SJSA1 (cell line): ENCODE data around the gene CYP24A1. TPM values are rescaled to one million over a fixed set of nuclear protein-coding genes. Genes with fewer than 3 reads are reported as not detected.
"Not testable (repeated sequence)": the region's sequence is repeated elsewhere in the genome, so short reads cannot be mapped to it uniquely, and the experiment has no call there.

ENCODE experiments used
- DNase-seq, 2 experiments: peaks; one replicate each; pipeline ENCODE4 v3.0.0-alpha.2; 2015 to 2020; ENCODE audit warnings: low spot score in 2 of 2, low read depth in 1 of 2
- H3K27ac ChIP-seq: fragments of 250-450 bp; sonication (Bioruptor Pico); 2 replicates; pipeline ENCODE4 v1.5.1; 2020; ENCODE audit warnings: mild to moderate bottlenecking, moderate library complexity
- H3K27me3 ChIP-seq: fragments of 250-450 bp; sonication (Bioruptor Pico); replicated peaks from 2 replicates; pipeline ENCODE4 v1.5.1; 2020; ENCODE audit warnings: mild to moderate bottlenecking, moderate library complexity
- H3K36me3 ChIP-seq: fragments of 250-450 bp; sonication (Bioruptor Pico); 2 replicates; pipeline ENCODE4 v1.5.1; 2020; ENCODE audit warnings: mild to moderate bottlenecking
- H3K4me1 ChIP-seq: fragments of 250-450 bp; sonication (Bioruptor Pico); replicated peaks from 2 replicates; pipeline ENCODE4 v1.6.1; 2021; ENCODE audit warnings: mild to moderate bottlenecking
- H3K4me3 ChIP-seq: fragments of 250-450 bp; sonication (Bioruptor Pico); 2 replicates; pipeline ENCODE4 v1.5.1; 2020; ENCODE audit warnings: mild to moderate bottlenecking
- H3K9me3 ChIP-seq: fragments of 250-450 bp; sonication (Bioruptor Pico); replicated peaks from 2 replicates; pipeline ENCODE4 v1.5.1; 2020; ENCODE audit warnings: mild to moderate bottlenecking
- total RNA-seq: library from RNA; depleted of rRNA; stranded (reverse); fragments of >200 nt; shearing (Covaris generic); gene quantifications from 2 replicates; pipeline ENCODE4 v1.2.3, GENCODE V29; 2014

Gene CYP24A1
- total RNA-seq, 1 experiment from 2014 or later, result not detected

DNA sequence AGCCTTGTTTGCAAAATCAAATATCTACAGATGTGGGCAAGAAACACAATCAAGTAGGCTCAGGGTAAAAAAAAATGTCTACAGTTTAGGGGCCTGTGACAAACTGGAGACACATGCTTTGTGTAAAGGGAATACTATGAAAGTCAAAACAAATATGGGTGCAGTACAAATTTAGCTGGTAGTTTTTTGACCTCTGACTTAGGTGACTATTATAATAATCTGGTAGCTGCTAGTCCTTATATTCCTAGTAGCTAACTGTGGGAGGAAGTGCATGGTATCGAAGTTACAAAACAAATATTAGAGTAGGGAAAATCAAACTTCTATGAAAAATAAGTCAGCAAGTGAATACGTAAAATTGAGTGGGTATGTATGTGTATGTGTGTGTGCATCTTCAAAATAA lies 35.4 kb downstream of the CYP24A1 start:
- peaks cover 14% of the 10 kb centered on the region for H3K9me3 ChIP-seq
- no peak overlapping the region for H3K27ac ChIP-seq
- no peak overlapping the region for H3K4me3 ChIP-seq
- DNase-seq, result no peak
- H3K4me1 ChIP-seq, result peaks cover 52% of the 10 kb centered on the region
- H3K27me3 ChIP-seq, result no peaks in the 10 kb centered on the region
- 0 out of 2 replicates have a peak, but pooled peaks cover 4% of the 10 kb centered on the region for H3K36me3 ChIP-seq

DNA sequence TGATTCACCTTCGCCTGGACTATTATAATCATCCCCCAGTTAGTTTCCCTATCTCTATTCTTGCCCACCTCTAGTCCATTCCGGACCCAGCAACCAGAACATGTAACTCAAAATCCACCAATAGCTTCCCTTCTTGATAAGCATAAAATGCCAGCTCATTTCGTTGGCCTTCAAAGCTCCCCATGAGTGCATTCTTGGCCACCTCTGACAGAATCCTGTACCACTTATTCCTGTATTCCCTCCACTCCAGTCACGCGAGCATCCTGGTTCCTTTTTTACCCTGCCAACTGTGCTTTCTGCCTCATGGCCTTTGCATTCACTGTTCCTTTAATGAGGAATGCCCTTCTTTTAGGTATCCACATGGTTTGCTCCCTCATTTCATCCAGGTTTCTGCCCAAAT lies 36.7 kb downstream of the CYP24A1 start:
- 0 out of 2 replicates have a peak, but pooled peaks cover 3% of the 10 kb centered on the region for H3K36me3 ChIP-seq
- no peak overlapping the region for H3K4me3 ChIP-seq
- H3K4me1 ChIP-seq, result peaks cover 65% of the 10 kb centered on the region
- DNase-seq, result no peak
- no peaks in the 10 kb centered on the region for H3K27me3 ChIP-seq
- H3K27ac ChIP-seq, result no peak overlapping the region
- H3K9me3 ChIP-seq, result peaks cover 12% of the 10 kb centered on the region

- DNase-seq, result peak; percentile 27 to 60
- H3K27ac ChIP-seq, result peak overlapping the region; percentile 97
Measured at GRCh38 chr20:54134445-54135220, 39.2 kb downstream of the CYP24A1 start.

GRCh38 chr20:54133434-54134427 lies 40.1 kb downstream of the CYP24A1 start:
- Histone ChIP-seq H3K9me3 (peaks cover 6% of the 10 kb centered on the region; the same call in 1 of the 2 replicates), H3K4me3 (no peak overlapping the region), H3K27me3 (no peaks in the 10 kb centered on the region), H3K4me1 (peaks cover 35% of the 10 kb centered on the region), H3K27ac (peak overlapping the region; percentile 97), H3K36me3 (no peaks in the 10 kb centered on the region)
- DNase-seq, result peak; percentile 55 to 72

More at GRCh38 chr20:54134445-54135220, 39.2 kb downstream of the CYP24A1 start:
- Histone ChIP-seq H3K36me3 (no peaks in the 10 kb centered on the region), H3K4me1 (peaks cover 44% of the 10 kb centered on the region), H3K4me3 (no peak overlapping the region), H3K9me3 (peaks cover 6% of the 10 kb centered on the region; the same call in 1 of the 2 replicates), H3K27me3 (no peaks in the 10 kb centered on the region)

DNA sequence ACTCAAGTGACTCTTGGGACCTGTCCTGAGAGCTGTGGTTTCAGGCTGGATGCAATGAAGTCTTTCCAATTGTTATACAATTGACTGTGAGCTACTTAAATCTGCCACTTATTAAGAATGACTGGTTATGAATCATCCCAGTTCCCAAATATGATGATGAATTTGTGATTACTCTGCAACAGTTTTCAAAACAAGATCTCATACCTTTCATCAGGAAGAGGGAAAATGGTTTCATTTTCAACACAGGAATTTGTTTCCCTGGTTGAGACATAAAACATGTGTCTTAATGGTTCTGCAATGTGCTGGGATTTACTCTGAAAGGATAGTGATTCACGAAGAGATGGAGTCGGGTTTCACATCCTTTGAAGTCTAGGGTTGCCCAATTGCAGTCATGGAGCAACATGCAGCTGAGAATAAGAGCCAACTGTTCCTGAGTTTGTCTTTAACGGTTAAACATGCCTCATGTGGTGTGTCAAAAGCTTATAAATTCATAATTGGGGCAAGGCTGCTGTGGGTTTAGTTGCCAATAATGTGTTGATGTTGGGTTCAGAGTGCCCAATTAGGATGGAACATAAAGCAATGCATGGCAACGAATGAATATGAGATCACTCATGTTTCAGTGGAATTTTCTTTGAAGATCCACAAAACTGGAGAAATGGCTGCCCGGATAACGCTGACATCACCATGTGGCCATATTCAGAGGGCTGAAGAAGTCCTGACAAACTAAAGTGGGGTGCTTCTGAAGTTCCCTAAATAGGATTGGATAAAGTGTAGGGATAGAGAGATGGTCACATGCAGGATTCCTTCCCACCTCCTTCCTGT lies 41.0 kb downstream of the CYP24A1 start:
- DNase-seq, result peak; percentile 66 to 88
- H3K4me3 ChIP-seq, result no peak overlapping the region
- H3K27me3 ChIP-seq, result no peaks in the 10 kb centered on the region
- peaks cover 6% of the 10 kb centered on the region; the same call in 1 of the 2 replicates for H3K9me3 ChIP-seq
- H3K36me3 ChIP-seq, result no peaks in the 10 kb centered on the region
- H3K4me1 ChIP-seq, result peaks cover 35% of the 10 kb centered on the region
- H3K27ac ChIP-seq, result peak overlapping the region; percentile 97

GRCh38 chr20:54131675-54132611 lies 41.8 kb downstream of the CYP24A1 start:
- H3K27me3 ChIP-seq, result no peaks in the 10 kb centered on the region
- no peak for DNase-seq
- H3K27ac ChIP-seq, result peak overlapping the region; percentile 97
- peaks cover 35% of the 10 kb centered on the region for H3K4me1 ChIP-seq
- no peaks in the 10 kb centered on the region for H3K36me3 ChIP-seq
- no peak overlapping the region for H3K4me3 ChIP-seq
- peaks cover 6% of the 10 kb centered on the region; the same call in 1 of the 2 replicates for H3K9me3 ChIP-seq

DNA sequence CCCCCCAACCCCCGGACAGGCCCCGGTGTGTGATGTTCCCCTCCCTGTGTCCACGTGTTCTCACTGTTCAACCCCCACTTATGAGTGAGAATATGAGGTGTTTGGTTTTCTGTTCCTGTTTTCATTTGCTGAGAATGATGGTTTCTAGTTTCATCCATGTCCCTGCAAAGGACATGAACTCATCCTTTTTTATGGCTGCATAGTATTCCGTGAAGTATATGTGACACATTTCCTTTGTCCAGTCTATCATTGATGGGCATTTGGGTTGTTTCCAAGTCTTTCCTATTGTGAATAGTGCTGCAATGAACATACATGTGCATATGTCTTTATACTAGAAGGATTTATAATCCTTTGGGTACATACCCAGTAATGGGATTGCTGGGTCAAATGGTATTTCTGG lies 42.7 kb downstream of the CYP24A1 start:
- H3K36me3 ChIP-seq, H3K27me3 ChIP-seq, DNase-seq, H3K4me3 ChIP-seq, H3K27ac ChIP-seq, H3K9me3 ChIP-seq: not testable (repeated sequence)
- H3K4me1 ChIP-seq, result peaks cover 35% of the 10 kb centered on the region

GRCh38 chr20:54129350-54129749 lies 44.4 kb downstream of the CYP24A1 start:
- Histone ChIP-seq H3K27ac (no peak overlapping the region), H3K27me3 (no peaks in the 10 kb centered on the region), H3K4me3 (no peak overlapping the region), H3K4me1 (peaks cover 26% of the 10 kb centered on the region), H3K36me3 (no peaks in the 10 kb centered on the region), H3K9me3 (no peaks in the 10 kb centered on the region)
- no peak for DNase-seq

DNA sequence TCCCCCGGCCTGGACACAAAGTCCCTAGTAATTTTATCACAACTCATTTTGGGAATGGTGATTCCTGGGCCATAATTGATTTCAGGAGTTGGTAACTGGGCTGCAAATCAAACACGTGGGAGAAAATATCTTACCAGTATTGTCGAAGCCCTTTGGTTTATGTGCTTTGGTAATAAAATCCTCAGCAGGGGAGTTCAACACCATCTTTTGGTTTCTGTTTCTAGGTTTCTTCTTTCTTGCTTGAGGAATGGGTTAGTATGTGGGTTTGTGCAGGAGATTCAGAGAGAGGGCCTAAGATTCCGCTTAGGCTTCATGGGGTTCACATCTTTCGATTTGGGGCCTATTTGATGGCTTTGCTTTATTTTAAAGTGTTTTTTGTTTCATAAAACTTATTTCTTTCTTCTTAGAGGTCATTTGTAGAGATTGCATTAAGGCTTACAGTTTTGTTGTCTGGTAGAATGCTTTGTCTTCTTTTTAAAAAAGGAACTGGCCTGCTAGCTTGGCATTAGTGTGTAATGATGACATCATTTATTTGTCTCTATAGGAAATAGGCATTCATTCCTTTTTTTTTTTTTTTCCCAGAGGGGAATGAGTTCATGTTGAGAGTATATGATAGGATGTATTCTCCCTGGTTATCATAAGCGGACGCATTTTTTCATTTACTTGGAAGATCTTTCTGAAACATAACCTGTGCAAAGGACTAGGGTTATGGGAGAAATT lies 45.8 kb downstream of the CYP24A1 start:
- Histone ChIP-seq H3K27ac (no peak overlapping the region), H3K9me3 (no peaks in the 10 kb centered on the region), H3K4me1 (peaks cover 24% of the 10 kb centered on the region), H3K36me3 (no peaks in the 10 kb centered on the region), H3K27me3 (no peaks in the 10 kb centered on the region), H3K4me3 (no peak overlapping the region)
- no peak for DNase-seq

- Histone ChIP-seq H3K4me3 (no peak overlapping the region), H3K36me3 (no peaks in the 10 kb centered on the region), H3K9me3 (no peaks in the 10 kb centered on the region), H3K4me1 (peaks cover 24% of the 10 kb centered on the region), H3K27ac (no peak overlapping the region), H3K27me3 (no peaks in the 10 kb centered on the region)
- no peak for DNase-seq
Measured at GRCh38 chr20:54126806-54127655, 46.8 kb downstream of the CYP24A1 start.

GRCh38 chr20:54126328-54126727 lies 47.5 kb downstream of the CYP24A1 start:
- DNase-seq, H3K4me3 ChIP-seq: not testable (repeated sequence)

More at GRCh38 chr20:54126328-54126727, 47.5 kb downstream of the CYP24A1 start:
- peaks cover 27% of the 10 kb centered on the region for H3K4me1 ChIP-seq
- H3K27me3 ChIP-seq, H3K27ac ChIP-seq, H3K36me3 ChIP-seq, H3K9me3 ChIP-seq: not testable (repeated sequence)
